Upper lobe of left lung (tissue), 4 donors: ENCODE results near the gene CHST11.

Experiments
- CTCF ChIP-seq, 6 experiments: fragments of 450-650 bp in 4 of 6; fragments of 200-600 bp in 2 of 6; sonication (generic) in 2 of 6; IDR thresholded peaks; one replicate each; pipeline ENCODE4 v1.5.1; 2016 to 2019; ENCODE audit warnings: antibody characterized with exemption in 6 of 6
- POLR2A ChIP-seq, 4 donors: fragments of 450-650 bp; IDR thresholded peaks; one replicate each; pipeline ENCODE4 v1.5.1; 2016 to 2017; ENCODE audit warnings: antibody characterized with exemption in 4 of 4, mild to moderate bottlenecking in 2 of 4
- POLR2AphosphoS5 ChIP-seq, 2 donors: sonication (generic); formaldehyde crosslinking; IDR thresholded peaks; one replicate each; pipeline ENCODE4 v1.5.1; 2017; ENCODE audit warnings: antibody characterized with exemption in 2 of 2

- TF ChIP-seq CTCF (IDR thresholded peaks at IDR 0.05) (no peak), POLR2A (IDR thresholded peaks at IDR 0.05) (no peak), POLR2AphosphoS5 (IDR thresholded peaks at IDR 0.05) (no peak)
These were observed 21.0 kb upstream of the CHST11 start for GRCh38 chr12:104435765-104436164.
